ENCODE measurements around the gene FBXO46. TPM values are rescaled to one million over a fixed set of nuclear protein-coding genes. Genes with fewer than 3 reads are reported as not detected.
A peak's percentile ranks its signal among the peaks of the same experiment; 100 is the strongest.

Gene FBXO46
- total RNA-seq, 1 donor from 2014 or later: 9.4 TPM

DNA sequence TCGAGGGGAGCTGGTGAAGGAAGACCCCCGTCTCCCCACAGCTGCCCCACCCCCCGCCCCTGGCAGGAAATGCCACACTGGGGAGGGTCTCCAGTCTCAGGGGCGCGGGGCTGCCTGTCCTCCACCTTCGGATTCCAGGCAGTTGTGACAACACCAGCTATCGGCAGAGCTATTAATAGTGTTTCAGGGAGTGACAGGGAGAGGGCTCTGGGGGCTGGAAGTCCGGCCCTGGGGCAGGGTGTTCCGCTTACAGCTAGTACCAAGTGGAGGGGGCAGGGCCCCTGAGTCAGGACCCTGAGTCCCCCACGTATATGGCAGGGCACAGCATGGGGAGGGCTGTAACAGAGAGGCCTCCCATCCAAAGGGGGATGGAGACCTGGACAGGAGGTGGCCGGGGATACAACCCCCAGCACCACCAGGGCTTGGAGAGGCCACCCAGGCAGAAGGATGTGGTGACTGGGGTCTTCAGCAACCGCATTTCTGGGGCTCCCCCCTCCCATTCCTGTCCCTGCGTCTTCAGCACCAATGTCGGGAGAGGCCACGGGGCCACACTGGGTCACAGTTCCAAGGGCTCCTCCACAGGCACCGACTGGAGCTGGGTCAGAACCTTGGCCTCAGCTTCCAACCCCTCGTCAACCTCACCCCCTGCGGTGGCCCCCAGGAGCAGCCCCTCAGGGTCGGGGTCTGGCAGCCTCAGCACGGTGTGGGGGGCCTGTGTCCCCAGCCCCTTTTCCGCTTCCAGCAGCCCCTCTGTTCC, 34.4 kb upstream of the FBXO46 start:
- peak; percentile 66 for DNase-seq
- no peaks in the 10 kb centered on the region for H3K9me3 ChIP-seq (replicated peaks)

DNA sequence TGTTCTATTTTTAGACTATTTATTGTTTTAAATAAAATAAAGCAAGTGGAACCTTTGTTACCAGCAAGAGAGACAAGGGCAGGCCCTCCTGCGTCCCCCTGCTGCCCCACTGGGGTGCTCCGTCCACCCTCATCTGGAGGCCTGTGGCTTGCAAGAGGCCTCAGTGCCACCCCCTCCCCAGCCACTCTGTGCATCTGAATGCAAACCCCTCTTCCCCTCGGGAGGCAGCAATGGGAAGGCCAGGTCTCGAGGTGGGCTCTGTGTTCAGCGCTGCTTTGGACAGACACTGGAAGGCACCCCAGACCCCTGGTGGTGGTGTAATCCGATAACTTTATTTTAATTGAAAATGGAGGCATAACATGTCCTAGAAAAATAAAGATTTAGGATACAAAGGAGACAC, 33.8 kb upstream of the FBXO46 start:
- peaks cover 55% of the 10 kb centered on the region for H3K4me1 ChIP-seq
- TF ChIP-seq, protein P1, sequence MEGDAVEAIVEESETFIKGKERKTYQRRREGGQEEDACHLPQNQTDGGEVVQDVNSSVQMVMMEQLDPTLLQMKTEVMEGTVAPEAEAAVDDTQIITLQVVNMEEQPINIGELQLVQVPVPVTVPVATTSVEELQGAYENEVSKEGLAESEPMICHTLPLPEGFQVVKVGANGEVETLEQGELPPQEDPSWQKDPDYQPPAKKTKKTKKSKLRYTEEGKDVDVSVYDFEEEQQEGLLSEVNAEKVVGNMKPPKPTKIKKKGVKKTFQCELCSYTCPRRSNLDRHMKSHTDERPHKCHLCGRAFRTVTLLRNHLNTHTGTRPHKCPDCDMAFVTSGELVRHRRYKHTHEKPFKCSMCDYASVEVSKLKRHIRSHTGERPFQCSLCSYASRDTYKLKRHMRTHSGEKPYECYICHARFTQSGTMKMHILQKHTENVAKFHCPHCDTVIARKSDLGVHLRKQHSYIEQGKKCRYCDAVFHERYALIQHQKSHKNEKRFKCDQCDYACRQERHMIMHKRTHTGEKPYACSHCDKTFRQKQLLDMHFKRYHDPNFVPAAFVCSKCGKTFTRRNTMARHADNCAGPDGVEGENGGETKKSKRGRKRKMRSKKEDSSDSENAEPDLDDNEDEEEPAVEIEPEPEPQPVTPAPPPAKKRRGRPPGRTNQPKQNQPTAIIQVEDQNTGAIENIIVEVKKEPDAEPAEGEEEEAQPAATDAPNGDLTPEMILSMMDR (IDR thresholded peaks at IDR 0.05; ENCODE audit: borderline replicate concordance): no peak
- intact Hi-C loops (cut with micrococcal nuclease): no loop called here
- H3K27ac ChIP-seq (replicated peaks): peak overlapping the region; percentile 93
- no peak for DNase-seq
- H3K27me3 ChIP-seq (ENCODE audit: low read depth): no peaks in the 10 kb centered on the region
- H3K9me3 ChIP-seq (replicated peaks): no peaks in the 10 kb centered on the region
- H3K4me3 ChIP-seq: peak overlapping the region; percentile 85
- H3K36me3 ChIP-seq: no peaks in the 10 kb centered on the region

More for the DNA sequence above, 34.4 kb upstream of the FBXO46 start:
- Histone ChIP-seq H3K36me3 (no peaks in the 10 kb centered on the region), H3K4me1 (peaks cover 61% of the 10 kb centered on the region), H3K4me3 (peak overlapping the region; percentile 85), H3K27ac (replicated peaks) (peak overlapping the region; percentile 93), H3K27me3 (ENCODE audit: low read depth) (no peaks in the 10 kb centered on the region)
- TF ChIP-seq, protein P1 (IDR thresholded peaks at IDR 0.05; ENCODE audit: borderline replicate concordance): no peak
- intact Hi-C loops (cut with micrococcal nuclease): no loop called here

DNA sequence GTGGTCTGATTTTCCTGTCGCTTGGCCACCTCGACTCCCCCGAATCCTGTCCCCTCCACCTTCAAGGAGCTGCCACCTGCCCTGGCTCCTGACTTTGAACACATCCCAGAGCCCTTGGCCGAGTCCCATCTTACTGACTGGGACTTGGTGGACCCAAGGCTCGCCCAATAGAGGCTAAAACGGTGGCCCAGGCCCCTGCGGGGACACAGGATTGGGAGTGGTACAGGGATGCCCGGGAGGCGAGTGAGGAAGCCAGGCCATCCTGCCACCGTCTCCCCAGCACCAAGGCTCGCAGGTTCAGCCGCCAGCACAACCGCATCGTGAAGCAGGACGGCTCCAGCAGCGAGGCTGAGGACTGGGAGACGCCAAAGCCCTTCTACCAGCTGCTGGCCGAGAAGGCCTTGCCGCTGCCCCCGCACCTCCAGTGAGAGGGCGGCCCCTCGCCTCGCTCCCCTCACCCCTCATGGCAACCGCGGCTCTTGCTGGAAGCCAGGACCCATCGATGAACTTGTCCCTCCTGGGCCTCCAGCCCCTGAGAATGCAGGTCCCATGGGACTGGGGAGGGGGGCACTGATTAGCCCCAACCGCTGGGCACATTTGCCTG, 33.1 kb upstream of the FBXO46 start:
- Histone ChIP-seq H3K27me3 (ENCODE audit: low read depth) (no peaks in the 10 kb centered on the region), H3K4me3 (peak overlapping the region; percentile 85), H3K27ac (replicated peaks) (peak overlapping the region; percentile 93), H3K4me1 (peaks cover 53% of the 10 kb centered on the region), H3K36me3 (no peaks in the 10 kb centered on the region), H3K9me3 (replicated peaks) (no peaks in the 10 kb centered on the region)
- intact Hi-C loops (cut with micrococcal nuclease): no loop called here
- no peak for DNase-seq
- TF ChIP-seq, protein P1 (IDR thresholded peaks at IDR 0.05; ENCODE audit: borderline replicate concordance): no peak

DNA sequence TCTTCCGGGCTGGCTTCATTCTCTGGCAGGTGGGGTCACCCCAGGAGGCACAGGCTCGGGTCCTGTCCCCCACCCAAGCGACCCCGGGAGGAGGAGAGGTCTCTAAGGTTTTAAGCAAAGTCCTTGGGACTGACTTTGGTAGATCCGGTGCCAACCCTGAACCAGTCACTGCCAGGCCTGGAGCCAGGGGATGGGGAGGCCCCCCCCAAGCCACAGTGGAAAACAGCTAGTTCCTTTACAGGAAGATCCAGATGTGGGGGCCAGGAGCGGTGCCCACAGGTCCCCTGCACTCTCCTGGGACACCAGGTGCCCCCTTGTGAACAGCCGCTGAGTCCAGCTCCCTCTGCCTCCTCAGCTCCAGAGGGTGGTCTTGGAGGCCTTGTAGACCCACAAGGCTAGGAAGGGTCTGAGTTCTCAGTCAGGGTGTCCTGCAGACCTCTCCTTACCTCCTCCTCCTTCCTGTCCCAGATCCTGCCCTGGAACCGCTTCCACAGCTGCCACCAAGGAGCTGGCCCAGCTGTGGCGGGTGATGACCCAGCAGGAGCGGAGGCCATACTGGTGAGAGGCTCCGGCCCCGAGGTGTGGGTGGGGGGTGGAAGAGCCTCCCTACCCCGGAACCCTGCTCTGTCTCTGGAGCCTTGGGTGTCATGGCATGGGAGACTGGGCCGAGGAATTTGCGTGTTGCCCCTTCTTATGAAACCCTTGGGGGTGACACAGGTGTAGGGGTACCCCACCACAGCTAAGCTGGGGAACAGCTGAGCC, 32.4 kb upstream of the FBXO46 start:
- no peak for DNase-seq
- TF ChIP-seq, protein P1 (IDR thresholded peaks at IDR 0.05; ENCODE audit: borderline replicate concordance): no peak
- no peaks in the 10 kb centered on the region for H3K9me3 ChIP-seq (replicated peaks)
- H3K4me1 ChIP-seq: peaks cover 47% of the 10 kb centered on the region
- H3K27ac ChIP-seq (replicated peaks): no peak overlapping the region
- H3K4me3 ChIP-seq: no peak overlapping the region
- intact Hi-C loops (cut with micrococcal nuclease): no loop called here
- no peaks in the 10 kb centered on the region for H3K36me3 ChIP-seq
- H3K27me3 ChIP-seq (ENCODE audit: low read depth): no peaks in the 10 kb centered on the region

DNA sequence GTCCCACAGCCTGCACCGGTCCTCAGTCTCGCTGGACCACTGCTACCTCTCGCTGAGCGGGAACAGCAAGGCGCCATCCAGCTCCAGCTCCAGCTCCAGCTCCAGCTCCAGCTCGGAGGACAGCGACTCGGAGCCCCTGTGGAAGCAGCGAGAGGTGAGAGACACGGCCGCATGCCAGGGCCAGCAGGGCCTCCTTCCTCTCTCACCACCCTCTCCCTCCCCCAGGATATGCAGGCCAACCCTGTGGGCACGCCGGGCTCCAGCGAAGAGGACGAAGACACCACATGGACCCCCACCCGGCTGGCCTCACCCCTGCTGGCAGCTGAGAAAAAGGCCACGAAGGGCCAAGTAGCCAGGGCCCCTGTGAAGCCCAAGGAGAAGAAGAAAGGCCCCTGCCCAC, 31.0 kb upstream of the FBXO46 start:
- Histone ChIP-seq H3K9me3 (replicated peaks) (no peaks in the 10 kb centered on the region), H3K4me3 (no peak overlapping the region), H3K27ac (replicated peaks) (no peak overlapping the region), H3K36me3 (no peaks in the 10 kb centered on the region), H3K27me3 (ENCODE audit: low read depth) (no peaks in the 10 kb centered on the region), H3K4me1 (peaks cover 33% of the 10 kb centered on the region)
- intact Hi-C loops (cut with micrococcal nuclease): no loop called here
- TF ChIP-seq, protein P1 (IDR thresholded peaks at IDR 0.05; ENCODE audit: borderline replicate concordance): no peak
- no peak for DNase-seq

Data from left ventricle myocardium inferior (tissue), 1 donor.